Activated B cell treated with CpG ODN at 0.5 μM for 24 hours (primary cell): Measurements from ENCODE around the gene WDR13. TPM values are rescaled to one million over a fixed set of nuclear protein-coding genes. Genes with fewer than 3 reads are reported as not detected.

Experiments used
- ATAC-seq: fragments of 200-7000 bp; cut with Tn5 transposase; one replicate; pipeline ENCODE4 v1.10.0; 2021; ENCODE audit warnings: low read depth, mild to moderate bottlenecking, moderate library complexity
- CTCF ChIA-PET: fragments of 350-600 bp; sonication (Branson Sonifier 250); formaldehyde crosslinking; loops from one replicate; lab custom pipeline; 2021; ENCODE audit warnings: antibody characterized with exemption; lab: Charles Lee
- POLR2A ChIA-PET: fragments of 350-600 bp; sonication (Branson Sonifier 250); formaldehyde crosslinking; loops from one replicate; lab custom pipeline; 2021; ENCODE audit warnings: antibody characterized with exemption; lab: Charles Lee
- DNase-seq: peaks from one replicate; pipeline ENCODE4 v3.0.0; 2022
- H3K27ac Mint-ChIP-seq: one replicate; pipeline ENCODE4 v1.8.0; 2020; ENCODE audit warnings: mixed read lengths
- H3K27me3 Mint-ChIP-seq: one replicate; pipeline ENCODE4 v1.8.0; 2021; ENCODE audit warnings: mixed read lengths
- H3K36me3 Mint-ChIP-seq: one replicate; pipeline ENCODE4 v1.8.0; 2021; ENCODE audit warnings: low read depth, mixed read lengths
- H3K4me1 Mint-ChIP-seq: one replicate; pipeline ENCODE4 v1.8.0; 2021; ENCODE audit warnings: mixed read lengths
- H3K4me3 Mint-ChIP-seq: one replicate; pipeline ENCODE4 v1.8.0; 2020; ENCODE audit warnings: mild to moderate bottlenecking, mixed read lengths
- H3K9me3 Mint-ChIP-seq: one replicate; pipeline ENCODE4 v1.8.0; 2020; ENCODE audit warnings: mixed read lengths
- intact Hi-C: fragments of 100-400 bp; cut with micrococcal nuclease; formaldehyde crosslinking; loops from one replicate; pipeline ENCODE4 v1.15.1; 2024
- total RNA-seq: library from RNA; stranded (reverse); gene quantifications from 2 replicates; pipeline ENCODE4 v1.2.3, GENCODE V29; 2022
- TF ChIP-seq, protein P1 (sequence below): fragments of 200-600 bp; IDR thresholded peaks from one replicate; pipeline ENCODE4 v1.8.0; 2022; ENCODE audit warnings: antibody characterized with exemption, mild to moderate bottlenecking

Gene WDR13
- total RNA-seq, 1 donor from 2014 or later, result 73.4 TPM

- no peaks in the 10 kb centered on the region for H3K36me3 Mint-ChIP-seq
- ATAC-seq (no peak), DNase-seq (no peak)
- TF ChIP-seq, protein P1, sequence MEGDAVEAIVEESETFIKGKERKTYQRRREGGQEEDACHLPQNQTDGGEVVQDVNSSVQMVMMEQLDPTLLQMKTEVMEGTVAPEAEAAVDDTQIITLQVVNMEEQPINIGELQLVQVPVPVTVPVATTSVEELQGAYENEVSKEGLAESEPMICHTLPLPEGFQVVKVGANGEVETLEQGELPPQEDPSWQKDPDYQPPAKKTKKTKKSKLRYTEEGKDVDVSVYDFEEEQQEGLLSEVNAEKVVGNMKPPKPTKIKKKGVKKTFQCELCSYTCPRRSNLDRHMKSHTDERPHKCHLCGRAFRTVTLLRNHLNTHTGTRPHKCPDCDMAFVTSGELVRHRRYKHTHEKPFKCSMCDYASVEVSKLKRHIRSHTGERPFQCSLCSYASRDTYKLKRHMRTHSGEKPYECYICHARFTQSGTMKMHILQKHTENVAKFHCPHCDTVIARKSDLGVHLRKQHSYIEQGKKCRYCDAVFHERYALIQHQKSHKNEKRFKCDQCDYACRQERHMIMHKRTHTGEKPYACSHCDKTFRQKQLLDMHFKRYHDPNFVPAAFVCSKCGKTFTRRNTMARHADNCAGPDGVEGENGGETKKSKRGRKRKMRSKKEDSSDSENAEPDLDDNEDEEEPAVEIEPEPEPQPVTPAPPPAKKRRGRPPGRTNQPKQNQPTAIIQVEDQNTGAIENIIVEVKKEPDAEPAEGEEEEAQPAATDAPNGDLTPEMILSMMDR, result no peak
- H3K9me3 Mint-ChIP-seq, result no peaks in the 10 kb centered on the region
- H3K27ac Mint-ChIP-seq, result no peak overlapping the region
- POLR2A ChIA-PET, result no interaction called here
- H3K4me3 Mint-ChIP-seq, result no peak overlapping the region
- no peaks in the 10 kb centered on the region for H3K27me3 Mint-ChIP-seq
- CTCF ChIA-PET, result no interaction called here
- H3K4me1 Mint-ChIP-seq, result no peaks in the 10 kb centered on the region
- intact Hi-C loops, result no loop called here
Observed at GRCh38 chrX:48590203-48591103, 6.8 kb upstream of the WDR13 start.

DNA sequence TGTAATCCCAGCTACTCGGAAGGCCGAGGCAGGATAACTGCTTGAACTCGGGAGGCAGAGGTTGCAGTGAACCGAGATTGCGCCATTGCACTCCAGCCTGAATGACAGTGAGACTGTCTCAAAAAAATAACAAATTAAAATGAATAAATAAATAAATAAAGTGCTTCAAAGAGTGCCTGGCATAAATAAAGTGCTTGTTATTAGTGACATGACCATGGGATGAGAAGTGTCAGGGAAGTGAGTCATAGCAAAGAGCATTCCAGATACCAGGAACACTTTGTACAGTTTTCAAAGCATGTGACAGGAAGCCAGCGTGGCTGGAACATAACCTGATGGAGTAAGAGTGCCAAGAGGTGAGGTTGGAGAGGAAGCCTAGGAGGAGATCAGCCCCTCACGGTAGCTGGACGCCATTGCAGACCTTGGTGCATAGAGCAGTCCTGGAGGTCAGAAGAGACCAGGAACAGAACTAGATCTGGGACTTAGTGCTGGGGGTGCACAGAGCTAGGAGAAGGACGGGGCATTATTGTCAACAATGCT lies 6.0 kb upstream of the WDR13 start:
- ATAC-seq (no peak), DNase-seq (no peak)
- intact Hi-C loops, result no loop called here
- Mint-ChIP-seq H3K4me1 (no peaks in the 10 kb centered on the region), H3K27ac (no peak overlapping the region), H3K4me3 (no peak overlapping the region), H3K27me3 (no peaks in the 10 kb centered on the region), H3K9me3 (no peaks in the 10 kb centered on the region), H3K36me3 (no peaks in the 10 kb centered on the region)
- ChIA-PET CTCF (no interaction called here), POLR2A (no interaction called here)
- TF ChIP-seq, protein P1, result no peak

DNA sequence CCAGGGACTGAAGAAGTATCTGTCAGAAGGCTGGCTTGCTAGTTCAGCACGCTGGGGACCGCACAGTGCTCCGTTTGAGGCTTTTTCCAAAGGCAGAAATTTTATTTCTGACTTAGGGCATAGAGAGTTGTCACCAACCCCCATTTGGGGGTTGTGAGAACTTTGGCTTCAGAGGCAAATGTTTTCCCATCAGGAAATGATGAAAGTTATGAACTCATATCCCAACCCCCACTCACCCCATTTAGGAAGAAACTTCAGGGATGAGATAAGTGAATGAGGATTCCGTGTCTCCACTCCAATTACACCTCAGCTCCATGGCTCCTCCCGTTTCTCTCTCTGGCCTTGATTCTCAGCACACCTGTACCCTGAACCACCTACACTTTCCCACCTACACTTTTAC lies 4.3 kb upstream of the WDR13 start:
- no peak overlapping the region for H3K27ac Mint-ChIP-seq
- H3K4me3 Mint-ChIP-seq, result no peak overlapping the region
- POLR2A ChIA-PET, result no interaction called here
- DNase-seq (no peak), ATAC-seq (no peak)
- H3K4me1 Mint-ChIP-seq, result peaks cover 3% of the 10 kb centered on the region
- intact Hi-C loops, result no loop called here
- H3K9me3 Mint-ChIP-seq, result no peaks in the 10 kb centered on the region
- TF ChIP-seq, protein P1, result no peak
- no peaks in the 10 kb centered on the region for H3K27me3 Mint-ChIP-seq
- H3K36me3 Mint-ChIP-seq, result peaks cover 8% of the 10 kb centered on the region
- CTCF ChIA-PET, result no interaction called here

GRCh38 chrX:48595929-48596328 lies 1.4 kb upstream of the WDR13 start:
- no peaks in the 10 kb centered on the region for H3K9me3 Mint-ChIP-seq
- DNase-seq (no peak), ATAC-seq (no peak)
- intact Hi-C loops, result loop anchor here (2.0 to 5.0 kb wide), 4 partner anchors 81 to 937 kb away; partner anchors contain the start of genes OTUD5, UXT and ZNF81
- ChIA-PET POLR2A (interaction anchor here (0.7 to 2.3 kb wide), 3 partner anchors 13 to 1609 kb away, joined by 3 to 11 read pairs (median 5); partner anchors contain the start of genes CCNB3 and RBM3), CTCF (interaction anchor here (0.6 kb wide), 1 partner anchor 150 kb away, joined by 3 read pairs; no protein-coding TSS in a partner anchor)
- peaks cover 19% of the 10 kb centered on the region for H3K36me3 Mint-ChIP-seq
- H3K4me1 Mint-ChIP-seq, result peaks cover 7% of the 10 kb centered on the region
- H3K27me3 Mint-ChIP-seq, result no peaks in the 10 kb centered on the region
- TF ChIP-seq, protein P1, result no peak
- H3K4me3 Mint-ChIP-seq, result no peak overlapping the region
- H3K27ac Mint-ChIP-seq, result no peak overlapping the region

DNA sequence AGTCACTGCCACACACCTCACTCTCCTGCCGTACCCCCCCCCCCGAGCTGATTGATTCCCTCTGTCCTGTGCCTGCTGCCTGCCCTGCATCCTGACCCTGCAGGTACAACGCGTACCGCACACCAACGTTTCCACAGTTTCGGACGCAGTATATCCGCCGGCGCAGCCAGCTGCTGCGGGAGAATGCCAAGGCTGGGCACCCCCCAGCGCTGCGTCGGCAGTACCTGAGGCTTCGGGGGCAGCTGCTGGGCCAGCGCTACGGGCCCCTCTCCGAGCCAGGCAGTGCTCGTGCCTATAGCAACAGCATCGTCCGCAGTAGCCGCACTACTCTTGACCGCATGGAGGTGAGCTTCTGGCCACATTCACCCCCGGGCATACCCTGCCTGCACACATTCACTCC lies 1.3 kb downstream of the WDR13 start:
- intact Hi-C loops, result loop anchor here (1.0 to 5.0 kb wide), 3 partner anchors 79 to 359 kb away; partner anchors contain the start of genes FTSJ1 and OTUD5

More for the DNA sequence above, 1.3 kb downstream of the WDR13 start:
- H3K4me1 Mint-ChIP-seq, result peaks cover 7% of the 10 kb centered on the region
- POLR2A ChIA-PET, result interaction anchor here (0.5 to 1.3 kb wide), 5 partner anchors 25 to 1050 kb away, joined by 3 to 12 read pairs (median 3); partner anchors contain the start of genes RBM3 and TBC1D25
- H3K27ac Mint-ChIP-seq, result peak overlapping the region; percentile 99
- DNase-seq (no peak), ATAC-seq (no peak)
- CTCF ChIA-PET, result no interaction called here
- H3K9me3 Mint-ChIP-seq, result no peaks in the 10 kb centered on the region
- H3K4me3 Mint-ChIP-seq, result peak overlapping the region; percentile 97
- TF ChIP-seq, protein P1, result no peak
- peaks cover 34% of the 10 kb centered on the region for H3K36me3 Mint-ChIP-seq
- H3K27me3 Mint-ChIP-seq, result no peaks in the 10 kb centered on the region
